Parathyroid adenoma (tissue), 2 donors: ENCODE results near the gene ZSWIM6.

Source experiments
- H2AFZ ChIP-seq: fragments of 300-600 bp; sonication (generic); one replicate; pipeline ENCODE4 v1.7.0; 2017; ENCODE audit warnings: antibody characterized with exemption, mild to moderate bottlenecking
- H3K27ac ChIP-seq: fragments of 300-600 bp; sonication (generic); one replicate; pipeline ENCODE4 v1.7.0; 2017
- H3K27me3 ChIP-seq: fragments of 300-600 bp; sonication (generic); one replicate; pipeline ENCODE4 v1.7.0; 2017; ENCODE audit warnings: low read length; ENCODE audit not compliant: control insufficient read depth, insufficient read depth
- H3K36me3 ChIP-seq: fragments of 300-600 bp; sonication (generic); one replicate; pipeline ENCODE4 v1.7.0; 2017; ENCODE audit warnings: low read length; ENCODE audit not compliant: control insufficient read depth, insufficient read depth
- H3K4me1 ChIP-seq: fragments of 300-600 bp; sonication (generic); one replicate; pipeline ENCODE4 v1.7.0; 2017; ENCODE audit warnings: control low read depth
- H3K4me2 ChIP-seq: fragments of 300-600 bp; sonication (generic); one replicate; pipeline ENCODE4 v1.7.0; 2017; ENCODE audit warnings: low read length
- H3K4me3 ChIP-seq: fragments of 300-600 bp; sonication (generic); one replicate; pipeline ENCODE4 v1.7.0; 2017; ENCODE audit warnings: low read depth, low read length
- H3K79me2 ChIP-seq: fragments of 300-600 bp; sonication (generic); one replicate; pipeline ENCODE4 v1.7.0; 2017; ENCODE audit warnings: control low read depth
- H3K9ac ChIP-seq: fragments of 300-600 bp; sonication (generic); one replicate; pipeline ENCODE4 v1.7.0; 2017; ENCODE audit warnings: mild to moderate bottlenecking
- H3K9me3 ChIP-seq: fragments of 300-600 bp; sonication (generic); one replicate; pipeline ENCODE4 v1.7.0; 2017; ENCODE audit warnings: low read length; ENCODE audit not compliant: control insufficient read depth
- TF ChIP-seq, protein P1 (sequence below): fragments of 300-600 bp; sonication (generic); IDR thresholded peaks from one replicate; pipeline ENCODE4 v1.7.0; 2017; ENCODE audit warnings: antibody characterized with exemption, mild to moderate bottlenecking
- donor health status: primary hyperparathyroidism.

Gene ZSWIM6

GRCh38 chr5:61351733-61352132 lies 19.7 kb downstream of the ZSWIM6 start:
- Histone ChIP-seq H3K27ac (peak overlapping the region; percentile 15), H3K4me1 (peaks cover 19% of the 10 kb centered on the region), H3K36me3 (no peaks in the 10 kb centered on the region), H3K27me3 (no peaks in the 10 kb centered on the region), H3K4me3 (no peak overlapping the region), H3K9ac (no peak overlapping the region), H3K4me2 (no peak overlapping the region), H3K9me3 (no peaks in the 10 kb centered on the region), H2AFZ (no peak overlapping the region), H3K79me2 (peaks cover 16% of the 10 kb centered on the region)
- TF ChIP-seq, protein P1, sequence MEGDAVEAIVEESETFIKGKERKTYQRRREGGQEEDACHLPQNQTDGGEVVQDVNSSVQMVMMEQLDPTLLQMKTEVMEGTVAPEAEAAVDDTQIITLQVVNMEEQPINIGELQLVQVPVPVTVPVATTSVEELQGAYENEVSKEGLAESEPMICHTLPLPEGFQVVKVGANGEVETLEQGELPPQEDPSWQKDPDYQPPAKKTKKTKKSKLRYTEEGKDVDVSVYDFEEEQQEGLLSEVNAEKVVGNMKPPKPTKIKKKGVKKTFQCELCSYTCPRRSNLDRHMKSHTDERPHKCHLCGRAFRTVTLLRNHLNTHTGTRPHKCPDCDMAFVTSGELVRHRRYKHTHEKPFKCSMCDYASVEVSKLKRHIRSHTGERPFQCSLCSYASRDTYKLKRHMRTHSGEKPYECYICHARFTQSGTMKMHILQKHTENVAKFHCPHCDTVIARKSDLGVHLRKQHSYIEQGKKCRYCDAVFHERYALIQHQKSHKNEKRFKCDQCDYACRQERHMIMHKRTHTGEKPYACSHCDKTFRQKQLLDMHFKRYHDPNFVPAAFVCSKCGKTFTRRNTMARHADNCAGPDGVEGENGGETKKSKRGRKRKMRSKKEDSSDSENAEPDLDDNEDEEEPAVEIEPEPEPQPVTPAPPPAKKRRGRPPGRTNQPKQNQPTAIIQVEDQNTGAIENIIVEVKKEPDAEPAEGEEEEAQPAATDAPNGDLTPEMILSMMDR, result no peak

GRCh38 chr5:61352180-61352579 lies 20.1 kb downstream of the ZSWIM6 start:
- H3K4me2 ChIP-seq, result no peak overlapping the region
- TF ChIP-seq, protein P1, result no peak
- no peak overlapping the region for H3K9ac ChIP-seq
- peak overlapping the region; percentile 47 for H3K27ac ChIP-seq
- peaks cover 17% of the 10 kb centered on the region for H3K79me2 ChIP-seq
- H3K4me1 ChIP-seq, result peaks cover 19% of the 10 kb centered on the region
- H3K27me3 ChIP-seq, result no peaks in the 10 kb centered on the region
- H3K9me3 ChIP-seq, result no peaks in the 10 kb centered on the region
- H3K4me3 ChIP-seq, result no peak overlapping the region
- no peaks in the 10 kb centered on the region for H3K36me3 ChIP-seq
- no peak overlapping the region for H2AFZ ChIP-seq

- Histone ChIP-seq H3K9ac (no peak overlapping the region), H3K27ac (peak overlapping the region; percentile 47), H3K4me2 (peak overlapping the region; percentile 21), H3K36me3 (no peaks in the 10 kb centered on the region), H3K79me2 (peaks cover 16% of the 10 kb centered on the region), H3K27me3 (no peaks in the 10 kb centered on the region), H3K9me3 (no peaks in the 10 kb centered on the region), H3K4me3 (no peak overlapping the region), H2AFZ (peak overlapping the region; percentile 4), H3K4me1 (peaks cover 19% of the 10 kb centered on the region)
- TF ChIP-seq, protein P1, result no peak
These were observed 20.6 kb downstream of the ZSWIM6 start for GRCh38 chr5:61352612-61353156.

GRCh38 chr5:61353293-61353692 lies 21.2 kb downstream of the ZSWIM6 start:
- TF ChIP-seq, protein P1, result no peak
- H3K27ac ChIP-seq, result peak overlapping the region; percentile 47
- no peaks in the 10 kb centered on the region for H3K9me3 ChIP-seq
- no peak overlapping the region for H3K9ac ChIP-seq
- no peaks in the 10 kb centered on the region for H3K36me3 ChIP-seq
- no peak overlapping the region for H3K4me3 ChIP-seq
- H3K4me2 ChIP-seq, result no peak overlapping the region
- no peaks in the 10 kb centered on the region for H3K27me3 ChIP-seq
- H3K79me2 ChIP-seq, result peaks cover 19% of the 10 kb centered on the region
- H2AFZ ChIP-seq, result no peak overlapping the region
- H3K4me1 ChIP-seq, result peaks cover 19% of the 10 kb centered on the region

GRCh38 chr5:61354199-61354598 lies 22.1 kb downstream of the ZSWIM6 start:
- Histone ChIP-seq H3K27ac (no peak overlapping the region), H3K4me2 (no peak overlapping the region), H3K9me3 (no peaks in the 10 kb centered on the region), H2AFZ (no peak overlapping the region), H3K27me3 (no peaks in the 10 kb centered on the region), H3K4me3 (no peak overlapping the region), H3K36me3 (no peaks in the 10 kb centered on the region), H3K79me2 (peaks cover 25% of the 10 kb centered on the region), H3K9ac (no peak overlapping the region), H3K4me1 (peaks cover 14% of the 10 kb centered on the region)
- TF ChIP-seq, protein P1, result no peak
